Upper lobe of left lung (tissue), 4 donors: Measurements from ENCODE around the gene GPR68.
A peak's percentile ranks its signal among the peaks of the same experiment; 100 is the strongest.

Experiments
- EP300 ChIP-seq, 4 donors: sonication (generic); formaldehyde crosslinking; IDR thresholded peaks; one replicate each; pipeline ENCODE4 v1.5.1; 2017; ENCODE audit warnings: antibody characterized with exemption in 4 of 4, control low read depth in 2 of 4
- POLR2A ChIP-seq, 4 donors: fragments of 450-650 bp; IDR thresholded peaks; one replicate each; pipeline ENCODE4 v1.5.1; 2016 to 2017; ENCODE audit warnings: antibody characterized with exemption in 4 of 4, mild to moderate bottlenecking in 2 of 4
- POLR2AphosphoS5 ChIP-seq, 2 donors: sonication (generic); formaldehyde crosslinking; IDR thresholded peaks; one replicate each; pipeline ENCODE4 v1.5.1; 2017; ENCODE audit warnings: antibody characterized with exemption in 2 of 2
- TF ChIP-seq, protein P1 (sequence below), 6 experiments: fragments of 450-650 bp in 4 of 6; fragments of 200-600 bp in 2 of 6; sonication (generic) in 2 of 6; IDR thresholded peaks; one replicate each; pipeline ENCODE4 v1.5.1; 2016 to 2019; ENCODE audit warnings: antibody characterized with exemption in 6 of 6

DNA sequence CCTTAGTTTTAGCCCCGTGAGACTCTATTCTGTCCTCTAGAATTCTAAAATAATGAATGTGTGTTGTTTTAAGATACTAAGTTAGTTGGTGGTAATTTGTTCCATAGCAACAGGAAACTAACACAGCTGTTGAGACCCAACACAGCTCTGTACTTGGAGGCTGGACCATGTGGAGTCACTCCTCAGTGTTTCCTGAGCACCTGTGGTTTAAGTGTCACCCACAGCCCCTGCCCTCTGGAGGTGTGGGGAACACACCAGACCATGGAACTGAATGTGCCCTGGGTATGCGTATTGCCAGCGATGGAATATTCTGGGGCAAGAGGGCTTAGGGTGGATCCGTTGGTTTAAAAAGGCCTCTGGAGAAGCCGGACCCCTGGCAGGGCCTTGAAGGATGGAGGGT is 16.6 kb upstream of the GPR68 start:
- TF ChIP-seq POLR2AphosphoS5 (IDR thresholded peaks at IDR 0.05) (peak in 1 of 2 donors; percentile 42), POLR2A (IDR thresholded peaks at IDR 0.05) (no peak), EP300 (IDR thresholded peaks at IDR 0.05) (no peak)
- TF ChIP-seq, protein P1, sequence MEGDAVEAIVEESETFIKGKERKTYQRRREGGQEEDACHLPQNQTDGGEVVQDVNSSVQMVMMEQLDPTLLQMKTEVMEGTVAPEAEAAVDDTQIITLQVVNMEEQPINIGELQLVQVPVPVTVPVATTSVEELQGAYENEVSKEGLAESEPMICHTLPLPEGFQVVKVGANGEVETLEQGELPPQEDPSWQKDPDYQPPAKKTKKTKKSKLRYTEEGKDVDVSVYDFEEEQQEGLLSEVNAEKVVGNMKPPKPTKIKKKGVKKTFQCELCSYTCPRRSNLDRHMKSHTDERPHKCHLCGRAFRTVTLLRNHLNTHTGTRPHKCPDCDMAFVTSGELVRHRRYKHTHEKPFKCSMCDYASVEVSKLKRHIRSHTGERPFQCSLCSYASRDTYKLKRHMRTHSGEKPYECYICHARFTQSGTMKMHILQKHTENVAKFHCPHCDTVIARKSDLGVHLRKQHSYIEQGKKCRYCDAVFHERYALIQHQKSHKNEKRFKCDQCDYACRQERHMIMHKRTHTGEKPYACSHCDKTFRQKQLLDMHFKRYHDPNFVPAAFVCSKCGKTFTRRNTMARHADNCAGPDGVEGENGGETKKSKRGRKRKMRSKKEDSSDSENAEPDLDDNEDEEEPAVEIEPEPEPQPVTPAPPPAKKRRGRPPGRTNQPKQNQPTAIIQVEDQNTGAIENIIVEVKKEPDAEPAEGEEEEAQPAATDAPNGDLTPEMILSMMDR (IDR thresholded peaks at IDR 0.05): no peak
